Right forelimb (tissue), 1 donor: ENCODE measurements around the gene TJP3.

Experiments
- DNase-seq: peaks from one replicate; pipeline ENCODE4 v3.0.0-alpha.2; 2018

The TJP3 gene

GRCh38 chr19:3716147-3716668, 8.0 kb downstream of the TJP3 start:
- no peak for DNase-seq

GRCh38 chr19:3719868-3720267, 11.7 kb downstream of the TJP3 start:
- DNase-seq, result no peak

GRCh38 chr19:3720349-3720917, 12.2 kb downstream of the TJP3 start:
- DNase-seq, result no peak

- DNase-seq, result peak; percentile 84
These were observed 13.1 kb downstream of the TJP3 start for GRCh38 chr19:3721131-3721886.

GRCh38 chr19:3721887-3722442, 13.8 kb downstream of the TJP3 start:
- no peak for DNase-seq

- no peak for DNase-seq
These were observed 14.4 kb downstream of the TJP3 start for GRCh38 chr19:3722443-3723109.

GRCh38 chr19:3723110-3723488, 14.9 kb downstream of the TJP3 start:
- no peak for DNase-seq

GRCh38 chr19:3723883-3724282, 15.7 kb downstream of the TJP3 start:
- DNase-seq, result no peak

GRCh38 chr19:3725121-3725520, 16.9 kb downstream of the TJP3 start:
- DNase-seq, result no peak

GRCh38 chr19:3725640-3726310, 17.6 kb downstream of the TJP3 start:
- DNase-seq, result no peak

GRCh38 chr19:3730457-3730958, 22.3 kb downstream of the TJP3 start:
- no peak for DNase-seq

GRCh38 chr19:3732108-3732507, 23.9 kb downstream of the TJP3 start:
- DNase-seq, result no peak

- no peak for DNase-seq
These were observed 25.5 kb downstream of the TJP3 start for GRCh38 chr19:3733549-3734309.

GRCh38 chr19:3734310-3734600, 26.1 kb downstream of the TJP3 start:
- no peak for DNase-seq

- DNase-seq, result no peak
These were observed 28.0 kb downstream of the TJP3 start for GRCh38 chr19:3736106-3736724.

GRCh38 chr19:3737487-3738205, 29.5 kb downstream of the TJP3 start:
- no peak for DNase-seq

GRCh38 chr19:3738477-3739220, 30.5 kb downstream of the TJP3 start:
- no peak for DNase-seq

GRCh38 chr19:3740431-3740830, 32.2 kb downstream of the TJP3 start:
- DNase-seq, result no peak

- no peak for DNase-seq
These were observed 35.3 kb downstream of the TJP3 start for GRCh38 chr19:3743486-3743885.

GRCh38 chr19:3745363-3746045, 37.3 kb downstream of the TJP3 start:
- DNase-seq, result no peak
